IMR-90 (cell line): ENCODE measurements around the gene MX1. TPM values are rescaled to one million over a fixed set of nuclear protein-coding genes. Genes with fewer than 3 reads are reported as not detected.

Source experiments
- ATAC-seq: fragments of 200-7000 bp; cut with Tn5 transposase; 2 replicates; pipeline ENCODE4 v1.9.1; 2020; ENCODE audit warnings: low read depth, mild to moderate bottlenecking, moderate library complexity
- BruUV-seq: library from RNA; stranded (reverse); fragments of 400-500 nt; replicated peaks from 2 replicates; lab custom pipeline; 2021; lab: Mats Ljungman, UMichigan
- CTCF ChIA-PET: fragments of 300-600 bp; formaldehyde crosslinking; extraction: SDS; loops from one replicate; lab custom pipeline; 2021; ENCODE audit warnings: antibody characterized with exemption; lab: Yijun Ruan, JAX
- POLR2A ChIA-PET: fragments of 300-600 bp; sonication (Branson Sonifier 250); formaldehyde crosslinking; loops from one replicate; lab custom pipeline; 2022; ENCODE audit warnings: antibody characterized with exemption; ENCODE audit not compliant: unreplicated experiment; lab: Charles Lee
- DNase-seq: peaks from one replicate; pipeline ENCODE4 v3.0.0; 2013
- H2AFZ ChIP-seq: replicated peaks from 2 replicates; pipeline ENCODE3; 2013; ENCODE audit warnings: low read length, mild to moderate bottlenecking; ENCODE audit not compliant: poor library complexity
- H2AK5ac ChIP-seq: 2 replicates; pipeline ENCODE4 v1.6.1; 2013; ENCODE audit warnings: low read depth, low read length, inconsistent platforms
- H2AK9ac ChIP-seq: replicated peaks from 2 replicates; pipeline ENCODE3; 2013; ENCODE audit warnings: mild to moderate bottlenecking, low read depth, low read length, moderate library complexity; ENCODE audit not compliant: poor library complexity
- H2BK120ac ChIP-seq: 2 replicates; pipeline ENCODE4 v1.6.1; 2013; ENCODE audit warnings: low read depth, low read length, inconsistent platforms
- H2BK15ac ChIP-seq: 3 replicates; pipeline ENCODE4 v1.6.1; 2013; ENCODE audit warnings: low read depth, low read length, inconsistent platforms
- H2BK20ac ChIP-seq: 2 replicates; pipeline ENCODE4 v1.6.1; 2013; ENCODE audit warnings: low read depth, mild to moderate bottlenecking, inconsistent platforms, low read length, moderate library complexity
- H2BK5ac ChIP-seq: 2 replicates; pipeline ENCODE4 v1.6.1; 2013; ENCODE audit warnings: mild to moderate bottlenecking, low read depth, low read length, inconsistent platforms; ENCODE audit not compliant: poor library complexity, severe bottlenecking
- H3K14ac ChIP-seq: replicated peaks from 2 replicates; pipeline ENCODE4 v1.6.1; 2013; ENCODE audit warnings: low read depth, low read length, inconsistent platforms
- H3K18ac ChIP-seq: 2 replicates; pipeline ENCODE4 v1.6.1; 2013; ENCODE audit warnings: low read depth, low read length, control low read depth
- H3K23ac ChIP-seq: 2 replicates; pipeline ENCODE4 v1.6.1; 2013; ENCODE audit warnings: low read depth, low read length, inconsistent platforms
- H3K27ac ChIP-seq: 2 replicates; pipeline ENCODE4 v1.5.1; 2013; ENCODE audit warnings: mild to moderate bottlenecking, control low read depth, low read length; ENCODE audit not compliant: insufficient read depth
- H3K27me3 ChIP-seq: 2 replicates; pipeline ENCODE4 v1.6.1; 2013; ENCODE audit warnings: low read length; ENCODE audit not compliant: control insufficient read depth, insufficient read depth
- H3K36me3 ChIP-seq: 2 replicates; pipeline ENCODE4 v1.6.1; 2013; ENCODE audit warnings: low read length, mixed read lengths; ENCODE audit not compliant: control insufficient read depth, insufficient read depth
- H3K4ac ChIP-seq: 2 replicates; pipeline ENCODE4 v1.6.1; 2013; ENCODE audit warnings: low read depth, low read length, inconsistent platforms
- H3K4me1 ChIP-seq: 2 replicates; pipeline ENCODE4 v1.6.1; 2013; ENCODE audit warnings: low read length, mixed read lengths; ENCODE audit not compliant: control insufficient read depth, insufficient read depth
- H3K4me2 ChIP-seq: 2 replicates; pipeline ENCODE4 v1.6.1; 2013; ENCODE audit warnings: low read depth, mild to moderate bottlenecking, control low read depth, low read length, moderate library complexity
- H3K4me3 ChIP-seq: 2 replicates; pipeline ENCODE4 v1.5.1; 2013; ENCODE audit warnings: low read depth, mild to moderate bottlenecking, control low read depth, low read length, moderate library complexity; ENCODE audit not compliant: insufficient read depth
- H3K56ac ChIP-seq: 2 replicates; pipeline ENCODE4 v1.6.1; 2013; ENCODE audit warnings: low read length, inconsistent platforms; ENCODE audit not compliant: insufficient read depth; ENCODE audit errors: extremely low read depth
- H3K79me1 ChIP-seq, 2 experiments: 2 replicates each; pipeline ENCODE4 v1.6.1; 2013; ENCODE audit warnings: low read length in 2 of 2, inconsistent platforms in 1 of 2, low read depth in 1 of 2
- H3K9ac ChIP-seq: 2 replicates; pipeline ENCODE4 v1.6.1; 2013; ENCODE audit warnings: low read depth, low read length, control low read depth
- H3K9me1 ChIP-seq: 2 replicates; pipeline ENCODE4 v1.6.1; 2013; ENCODE audit warnings: low read length, inconsistent platforms; ENCODE audit not compliant: insufficient read depth
- H3K9me3 ChIP-seq: 2 replicates; pipeline ENCODE4 v1.6.1; 2013; ENCODE audit warnings: low read length; ENCODE audit not compliant: control insufficient read depth, insufficient read depth
- H4K20me1 ChIP-seq: 2 replicates; pipeline ENCODE4 v1.6.1; 2013; ENCODE audit warnings: low read length, inconsistent platforms; ENCODE audit not compliant: insufficient read depth
- H4K5ac ChIP-seq: 2 replicates; pipeline ENCODE4 v1.6.1; 2013; ENCODE audit warnings: mild to moderate bottlenecking, low read depth, low read length, control low read depth
- H4K8ac ChIP-seq, 2 experiments: 2 replicates each; pipeline ENCODE4 v1.6.1; 2013; ENCODE audit warnings: low read depth in 2 of 2, low read length in 2 of 2, control low read depth in 1 of 2, inconsistent platforms in 1 of 2
- H4K91ac ChIP-seq: 2 replicates; pipeline ENCODE4 v1.6.1; 2013; ENCODE audit warnings: low read depth, low read length, inconsistent platforms; ENCODE audit not compliant: insufficient read depth
- CHD1 ChIP-seq: IDR thresholded peaks from 2 replicates; pipeline ENCODE4 v1.6.1; 2012; ENCODE audit warnings: low read depth, low read length, improper control_type of control experiment
- MXI1 ChIP-seq: IDR thresholded peaks from 2 replicates; pipeline ENCODE4 v1.6.1; 2012; ENCODE audit warnings: low read depth, mild to moderate bottlenecking, low read length, moderate library complexity, borderline replicate concordance
- NFE2L2 ChIP-seq: fragments of 150-350 bp; IDR thresholded peaks from 2 replicates; pipeline ENCODE4 v1.6.1; 2016; ENCODE audit warnings: low read depth, mild to moderate bottlenecking, low read length
- POLR2A ChIP-seq: IDR thresholded peaks from 2 replicates; pipeline ENCODE4 v1.6.1; 2012; ENCODE audit warnings: mild to moderate bottlenecking, low read depth, low read length
- RAD21 ChIP-seq: IDR thresholded peaks from 2 replicates; pipeline ENCODE4 v1.6.1; 2012; ENCODE audit warnings: low read length, improper control_type of control experiment
- RFX5 ChIP-seq: IDR thresholded peaks from 2 replicates; pipeline ENCODE4 v1.8.0; 2012; ENCODE audit warnings: low read depth, mild to moderate bottlenecking, low read length, moderate library complexity
- WGBS, 2 experiments: methylation state at CpG; one replicate each; pipeline versions ENCODE4 v1.1.5 to v1.1.7; 2013; ENCODE audit warnings: missing lambda C conversion rate in 2 of 2; ENCODE audit not compliant: insufficient read length in 1 of 2; ENCODE audit errors: extremely low coverage in 2 of 2; 5-methylcytosine and 5-hydroxymethylcytosine counted together
- dilution Hi-C: fragments of 300-500 bp; cut with HindIII; formaldehyde crosslinking; loops from one replicate; pipeline ENCODE4 v1.14.3; 2018; ENCODE audit warnings: low sequenced_read_pairs; ENCODE audit not compliant: unreplicated experiment
- in situ Hi-C: fragments of 300-500 bp; cut with MboI; formaldehyde crosslinking; loops from 3 replicates; pipeline ENCODE4 v1.14.3; 2019; ENCODE audit warnings: low sequenced_read_pairs, inconsistent platforms, mixed read lengths
- intact Hi-C: fragments of 100-400 bp; cut with micrococcal nuclease; formaldehyde crosslinking; loops from 2 replicates; pipeline ENCODE4 v1.10.0; 2022
- polyA plus RNA-seq, 3 experiments: library from polyadenylated mRNA; depleted of rRNA; stranded (reverse); fragments of >200 nt; gene quantifications; 2 replicates each; pipeline ENCODE4 v1.2.3, GENCODE V29; 2012; ENCODE audit warnings: low replicate concordance in 1 of 3
- total RNA-seq: library from RNA; depleted of rRNA; stranded (reverse); fragments of >200 nt; gene quantifications from 2 replicates; pipeline ENCODE4 v1.2.3, GENCODE V29; 2012

MX1 gene
- total and polyA plus RNA-seq, 2 of the 4 experiments (the other 2 are of a cell fraction) = 1.0 to 2.5 TPM

- no peak overlapping the region for H3K4me2 ChIP-seq
- H3K36me3 ChIP-seq = no peaks in the 10 kb centered on the region
- DNase-seq (no peak), ATAC-seq (no peak)
- H2BK5ac ChIP-seq = no peak overlapping the region
- no peak overlapping the region for H2BK20ac ChIP-seq
- H2AK9ac ChIP-seq = no peak overlapping the region
- H2AK5ac ChIP-seq = no peak overlapping the region
- H4K8ac ChIP-seq = no peak overlapping the region
- H3K9me1 ChIP-seq = no peaks in the 10 kb centered on the region
- H3K27ac ChIP-seq = no peak overlapping the region
- no peak overlapping the region for H3K4ac ChIP-seq
- H2AFZ ChIP-seq = no peak overlapping the region
- H3K23ac ChIP-seq = no peak overlapping the region
- 70% methylated on average over 2 of the region's 6 CpGs; no CpG with 5 or more reads in 1 of the 2 experiments for WGBS, 2 experiments
- intact Hi-C loops = no loop called here
- dilution Hi-C loops = no loop called here
- no peak overlapping the region for H3K4me3 ChIP-seq
- no peaks in the 10 kb centered on the region for H4K20me1 ChIP-seq
- no peak overlapping the region for H3K56ac ChIP-seq
- no peaks in the 10 kb centered on the region for H3K79me1 ChIP-seq
- no peaks in the 10 kb centered on the region; the same call in 1 of the 2 replicates for H3K4me1 ChIP-seq
- H4K91ac ChIP-seq = no peak overlapping the region
- no peaks in the 10 kb centered on the region for H3K9me3 ChIP-seq
- CTCF ChIA-PET = no interaction called here
- H3K18ac ChIP-seq = no peak overlapping the region
- H4K5ac ChIP-seq = no peak overlapping the region
- H3K14ac ChIP-seq = no peak overlapping the region
- TF ChIP-seq NFE2L2 = no peak
- no peak for TF ChIP-seq RAD21
- no peak for TF ChIP-seq MXI1
- no peak for TF ChIP-seq POLR2A
- TF ChIP-seq RFX5 = no peak
- no peak for TF ChIP-seq CHD1
- no peak overlapping the region for H2BK120ac ChIP-seq
- H2BK15ac ChIP-seq = no peak overlapping the region
- no TSS peak for BruUV-seq
- H3K9ac ChIP-seq = no peak overlapping the region
- POLR2A ChIA-PET = no interaction called here
- in situ Hi-C loops = no loop called here
- peaks cover 21% of the 10 kb centered on the region for H3K27me3 ChIP-seq
Observed at GRCh38 chr21:41428847-41429246, 2.8 kb downstream of the MX1 start.
